Stimulated activated CD8-positive, alpha-beta memory T cell treated with anti-CD3 and anti-CD28 coated beads, Interleukin-12 subunit alpha, Interleukin-12 subunit beta, amount 100 ng/mL, for 4 hours (primary cell): ENCODE measurements around the gene FGF4.
"Not testable (repeated sequence)": the region's sequence is repeated elsewhere in the genome, so short reads cannot be mapped to it uniquely, and the experiment has no call there.

ENCODE experiments used
- DNase-seq: peaks from one replicate; pipeline ENCODE4 v3.0.0-alpha.2; 2020; ENCODE audit warnings: low read depth

FGF4 gene

GRCh38 chr11:69773626-69774353 lies 1.4 kb downstream of the FGF4 start:
- DNase-seq = no peak

- DNase-seq = no peak
Observed at GRCh38 chr11:69771466-69771865, 3.7 kb downstream of the FGF4 start.

DNA sequence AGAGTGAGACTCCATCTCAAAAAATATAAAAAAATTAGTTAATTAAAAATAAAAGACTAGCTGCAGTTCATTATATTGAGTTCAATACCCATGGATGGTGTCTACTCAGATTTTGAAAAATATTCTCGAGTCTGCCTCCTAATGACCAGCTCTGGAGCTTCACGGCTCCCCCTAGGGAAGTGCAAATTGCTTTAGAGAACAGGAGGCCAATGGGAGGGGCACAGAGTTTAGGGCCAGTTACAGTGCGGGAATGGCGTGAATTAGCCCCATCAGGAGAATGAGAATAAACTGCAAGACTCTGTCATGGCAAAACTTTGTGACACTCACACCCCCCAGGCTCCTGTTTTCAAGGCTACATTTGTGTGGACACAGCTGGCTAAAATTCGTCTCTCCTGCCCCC lies 4.6 kb downstream of the FGF4 start:
- no peak for DNase-seq

- no peak for DNase-seq
Observed at GRCh38 chr11:69765498-69765995, 9.6 kb downstream of the FGF4 start.

GRCh38 chr11:69764918-69765317 lies 10.2 kb downstream of the FGF4 start:
- not testable (repeated sequence) for DNase-seq

DNA sequence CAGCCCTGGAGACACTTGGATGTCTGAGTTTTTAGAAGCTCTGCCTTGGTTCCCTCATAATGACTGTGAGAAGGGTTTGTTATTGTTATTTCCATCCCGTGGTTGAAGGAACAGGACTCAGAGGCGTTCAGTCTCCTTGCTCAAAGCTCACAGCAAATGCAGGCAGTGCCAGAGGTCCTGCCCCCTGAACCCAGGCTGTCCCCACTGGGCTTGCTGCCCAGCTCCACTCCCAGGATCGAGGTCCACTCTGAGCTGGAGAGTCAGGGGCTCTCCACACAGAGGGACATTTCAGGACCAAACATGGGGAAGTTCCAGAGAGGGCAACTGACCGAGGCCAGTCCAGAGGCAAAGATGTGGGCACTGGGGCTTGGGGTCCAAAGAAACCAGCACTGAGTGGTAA lies 14.8 kb downstream of the FGF4 start:
- DNase-seq = no peak

DNA sequence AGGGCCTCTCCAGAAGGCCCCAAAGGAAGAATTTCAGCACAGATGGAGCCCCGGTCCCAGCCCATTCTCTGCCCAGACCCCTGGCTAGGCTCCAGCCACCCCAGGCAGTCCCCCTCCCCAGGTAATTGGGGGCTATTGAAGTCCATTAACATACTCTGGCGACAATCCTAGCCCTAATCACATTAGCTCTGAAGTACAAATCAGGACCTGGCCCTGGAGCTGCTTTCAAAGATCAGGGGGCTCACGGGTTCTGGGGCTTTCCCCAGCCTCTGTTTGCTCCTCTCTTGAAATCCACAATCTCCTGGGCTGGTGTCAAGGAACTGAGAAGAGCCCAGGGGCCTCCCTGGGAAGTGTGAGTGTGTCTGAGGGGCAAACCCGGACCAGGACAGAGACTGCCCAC lies 22.3 kb downstream of the FGF4 start:
- DNase-seq = no peak

DNA sequence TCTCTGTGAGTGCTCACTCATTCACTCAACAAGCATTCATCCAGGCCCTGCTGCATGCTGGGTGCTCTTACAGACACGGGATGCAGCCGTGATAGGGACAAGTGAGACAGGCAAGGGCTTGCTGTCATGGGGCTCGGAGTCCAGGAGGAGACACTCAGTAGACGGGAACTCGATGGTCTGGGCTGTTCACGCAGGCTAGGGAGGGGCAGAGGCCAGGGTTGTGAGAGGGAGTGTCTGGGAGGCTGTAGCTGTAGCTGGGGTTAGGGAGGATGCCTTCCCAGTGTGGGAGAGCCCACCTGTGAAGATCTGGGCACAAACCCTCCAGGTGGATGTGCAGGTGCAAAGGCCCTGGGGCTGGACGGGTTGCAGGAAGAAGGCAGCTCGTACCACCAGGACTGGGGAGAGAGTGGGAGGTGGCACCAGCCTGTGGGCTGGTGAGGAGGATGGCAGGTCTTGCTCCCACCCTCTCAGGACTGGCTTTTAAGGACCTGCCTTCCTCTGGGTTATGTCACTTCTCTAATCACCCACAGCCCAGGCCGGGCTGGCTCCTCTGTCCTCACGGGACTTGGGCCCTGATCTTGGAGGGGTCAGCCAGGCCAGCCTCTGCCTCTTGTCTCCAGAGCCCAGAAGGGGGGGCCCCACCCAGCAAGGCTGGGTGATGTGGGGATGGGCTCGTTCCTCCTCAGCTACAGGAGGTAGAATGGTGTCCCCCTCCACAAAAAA lies 24.1 kb downstream of the FGF4 start:
- no peak for DNase-seq

GRCh38 chr11:69750108-69750850 lies 24.9 kb downstream of the FGF4 start:
- DNase-seq = no peak

DNA sequence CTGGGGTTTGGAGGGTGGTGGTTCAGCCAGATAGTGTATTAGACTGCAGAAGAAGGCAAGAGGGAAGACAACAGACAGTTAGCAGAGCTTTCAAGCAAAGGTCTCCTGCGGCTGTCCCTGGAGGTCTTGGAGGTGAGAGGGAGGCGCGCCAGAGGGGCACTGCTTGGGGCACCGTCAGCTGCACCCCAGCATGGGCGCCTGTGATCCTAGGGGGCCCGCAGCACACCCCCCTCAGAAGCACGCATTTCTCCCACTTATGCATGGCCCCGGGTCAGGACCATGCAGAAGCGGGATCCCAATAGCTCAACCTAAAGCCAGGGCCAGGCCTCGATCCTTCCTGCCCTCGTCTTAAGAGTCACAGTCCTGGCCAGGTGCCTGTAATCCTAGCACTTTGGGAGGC lies 26.5 kb downstream of the FGF4 start:
- no peak for DNase-seq

DNA sequence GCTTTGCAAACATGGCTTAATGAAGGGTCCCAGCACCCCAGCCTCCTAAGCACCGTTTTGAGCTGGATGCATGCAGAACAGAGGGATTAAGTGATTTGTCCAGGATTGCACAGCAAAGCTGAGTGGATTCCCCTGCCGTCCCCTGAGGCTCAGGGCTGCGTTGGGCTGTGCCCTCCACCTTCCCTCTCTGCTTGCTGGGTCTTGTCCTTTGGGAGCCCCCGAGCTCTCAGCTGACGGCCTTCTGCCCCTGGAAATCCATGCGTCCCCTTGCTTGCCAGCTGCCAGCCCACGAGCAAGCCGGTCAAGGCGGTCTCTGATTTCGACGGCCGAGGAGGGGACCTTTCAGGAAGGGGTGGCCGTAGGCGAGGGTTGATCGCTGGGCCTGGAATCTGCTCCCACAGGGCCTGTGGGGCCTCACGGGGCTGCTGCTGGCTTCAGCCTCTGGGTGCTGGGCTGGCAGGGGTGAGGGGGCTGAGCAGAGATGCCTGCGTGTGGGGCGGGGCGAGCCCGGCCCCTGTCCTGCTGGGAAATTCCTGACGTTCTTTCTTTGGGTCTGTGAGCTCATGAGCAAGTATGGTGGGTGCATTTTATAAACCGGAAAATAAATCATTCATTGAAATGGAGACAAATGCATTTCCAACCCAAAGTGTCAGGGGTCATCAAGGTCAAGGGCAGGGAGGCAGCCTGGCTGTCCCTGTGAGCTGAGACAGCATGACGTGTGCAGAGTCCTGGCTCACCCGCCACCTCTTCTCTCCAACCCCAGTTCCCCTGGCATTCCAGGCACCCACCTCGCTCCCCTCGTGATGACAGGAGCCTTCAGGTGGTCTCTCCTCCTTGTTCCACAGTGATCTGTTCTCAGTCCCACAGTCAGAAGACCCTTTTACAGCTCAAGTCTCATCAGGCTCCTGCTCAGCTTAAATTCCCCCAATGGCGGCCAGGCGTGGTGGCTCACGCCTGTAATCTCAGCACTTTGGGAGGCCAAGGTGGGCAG lies 28.1 kb downstream of the FGF4 start:
- DNase-seq = no peak

GRCh38 chr11:69746140-69746539 lies 29.0 kb downstream of the FGF4 start:
- DNase-seq = no peak

DNA sequence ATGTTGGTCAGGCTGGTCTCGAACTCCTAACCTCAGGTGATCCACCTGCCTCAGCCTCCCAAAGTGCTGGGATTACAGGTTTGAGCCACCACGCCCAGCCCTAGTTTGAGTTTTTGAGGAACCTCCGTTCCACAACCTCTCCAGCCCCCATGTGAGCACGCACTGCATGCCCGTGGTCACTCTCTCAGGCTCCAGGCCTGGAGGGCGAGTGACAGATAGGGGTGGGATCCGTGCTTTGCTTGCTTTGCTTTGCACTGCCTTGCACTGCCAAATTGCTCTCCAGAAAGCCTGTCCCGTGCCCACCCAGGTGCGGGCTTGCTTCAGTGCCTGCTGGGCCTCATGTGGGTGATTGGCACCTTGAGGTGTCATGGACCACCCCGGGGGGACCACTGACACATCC lies 29.9 kb downstream of the FGF4 start:
- DNase-seq = no peak

- no peak for DNase-seq
Observed at GRCh38 chr11:69744435-69744834, 30.7 kb downstream of the FGF4 start.

DNA sequence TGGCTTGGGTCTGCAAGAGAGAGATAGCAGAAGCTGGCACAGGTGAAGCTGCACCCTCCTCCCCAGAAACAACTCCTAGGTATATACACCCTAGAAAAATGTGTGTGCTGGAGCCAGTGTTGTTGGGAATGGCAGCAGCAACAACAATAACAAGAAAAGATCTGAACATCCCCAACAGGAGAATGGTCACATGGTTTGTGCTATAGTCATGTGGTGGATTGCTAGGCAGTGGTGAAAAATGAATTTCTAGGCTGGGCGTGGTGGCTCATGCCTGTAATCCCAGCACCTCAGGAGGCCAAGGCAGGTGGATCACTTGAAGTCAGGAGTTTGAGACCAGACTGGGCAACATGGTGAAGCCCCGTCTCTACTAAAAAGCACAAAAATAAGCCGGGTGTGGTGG lies 40.3 kb downstream of the FGF4 start:
- DNase-seq = no peak

DNA sequence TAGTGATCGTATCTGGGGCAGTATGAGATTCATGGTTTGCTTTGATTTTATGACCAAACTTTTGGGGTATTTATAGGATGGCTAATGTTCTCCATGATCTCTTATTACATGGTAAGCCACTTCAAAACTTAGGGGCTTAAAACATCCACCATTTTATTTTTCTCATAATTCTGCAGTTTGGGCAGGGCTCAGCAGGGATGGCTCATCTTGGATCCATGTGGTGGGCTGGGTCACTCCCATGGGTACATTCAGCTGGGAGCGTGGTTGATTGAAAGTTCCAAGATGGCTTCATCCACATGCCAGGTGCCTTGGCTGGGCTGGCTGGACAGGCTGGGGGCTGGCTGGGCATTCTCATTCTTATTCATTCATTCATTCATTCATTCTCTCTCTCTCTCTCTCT lies 40.8 kb downstream of the FGF4 start:
- DNase-seq = no peak

DNA sequence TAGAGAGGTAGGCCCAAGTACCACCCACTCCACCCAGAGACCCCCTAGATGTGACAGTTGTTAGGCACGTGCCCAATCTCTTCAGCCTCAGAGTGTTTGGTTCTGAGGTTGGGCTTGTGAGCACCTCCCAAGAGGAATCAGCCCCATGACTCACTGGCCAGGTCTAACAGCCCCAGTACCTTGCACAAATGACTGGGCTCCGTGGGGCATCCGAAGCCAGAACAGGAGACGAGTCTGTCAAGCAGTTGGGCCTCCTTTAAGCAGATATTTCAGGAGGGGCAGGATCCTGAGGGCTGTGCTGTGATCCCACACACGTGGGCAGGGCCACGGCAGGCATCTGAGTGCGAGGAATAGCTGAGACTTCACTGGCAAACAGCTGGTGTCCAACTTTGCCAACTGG lies 42.2 kb downstream of the FGF4 start:
- no peak for DNase-seq

- DNase-seq = no peak
Observed at GRCh38 chr11:69731110-69731509, 44.0 kb downstream of the FGF4 start.

DNA sequence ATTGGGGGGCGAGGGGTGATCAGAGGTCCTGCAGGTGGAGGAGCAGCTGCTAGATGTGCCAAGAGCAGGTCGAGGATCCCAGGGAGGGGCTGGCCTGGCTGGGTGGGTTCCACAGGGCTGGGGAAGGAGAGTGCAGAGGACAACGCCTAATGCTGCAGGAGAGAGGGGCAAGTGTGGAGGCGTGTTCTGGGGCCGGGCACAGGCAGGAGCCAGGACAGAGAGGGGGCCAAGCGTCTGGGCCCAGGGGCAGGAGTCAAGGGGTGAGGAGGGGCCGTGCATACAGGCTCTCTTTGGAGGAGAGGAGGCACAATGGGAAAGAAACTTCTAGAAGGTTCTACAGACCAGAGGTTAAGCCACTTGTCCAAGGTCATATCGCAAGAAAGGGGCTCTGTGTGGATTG lies 44.6 kb downstream of the FGF4 start:
- DNase-seq = no peak

DNA sequence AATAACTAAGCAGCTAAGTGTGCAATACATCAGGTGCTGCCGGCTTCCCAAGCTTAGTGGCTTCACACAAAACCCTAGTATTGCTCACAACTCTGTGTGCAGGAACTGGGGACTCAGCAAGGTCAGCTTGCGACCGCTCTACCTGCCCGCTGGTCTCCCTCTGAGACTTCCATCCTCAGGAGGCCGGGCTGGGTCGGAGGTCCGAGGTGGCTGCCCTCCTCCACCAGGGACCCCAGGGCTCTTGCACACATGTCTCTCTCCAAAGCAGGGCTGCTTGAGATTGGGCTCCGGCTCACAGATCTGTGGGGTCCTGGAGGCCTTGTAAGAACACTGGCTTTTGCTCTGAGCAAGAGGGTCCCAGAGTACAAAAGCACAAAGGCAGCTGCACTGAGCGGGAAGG lies 45.9 kb downstream of the FGF4 start:
- DNase-seq = no peak

GRCh38 chr11:69727266-69727665 lies 47.9 kb downstream of the FGF4 start:
- no peak for DNase-seq

GRCh38 chr11:69726481-69726880 lies 48.7 kb downstream of the FGF4 start:
- no peak for DNase-seq
